ENCODE measurements around the gene MBLAC1. TPM values are rescaled to one million over a fixed set of nuclear protein-coding genes. Genes with fewer than 3 reads are reported as not detected.

MBLAC1 gene
- total and polyA plus RNA-seq, 9 of the 15 experiments (the other 6 are each of a cell fraction or from before 2014, with no cell fraction given), result 0.03 to 3.1 (median 0.52) TPM

DNA sequence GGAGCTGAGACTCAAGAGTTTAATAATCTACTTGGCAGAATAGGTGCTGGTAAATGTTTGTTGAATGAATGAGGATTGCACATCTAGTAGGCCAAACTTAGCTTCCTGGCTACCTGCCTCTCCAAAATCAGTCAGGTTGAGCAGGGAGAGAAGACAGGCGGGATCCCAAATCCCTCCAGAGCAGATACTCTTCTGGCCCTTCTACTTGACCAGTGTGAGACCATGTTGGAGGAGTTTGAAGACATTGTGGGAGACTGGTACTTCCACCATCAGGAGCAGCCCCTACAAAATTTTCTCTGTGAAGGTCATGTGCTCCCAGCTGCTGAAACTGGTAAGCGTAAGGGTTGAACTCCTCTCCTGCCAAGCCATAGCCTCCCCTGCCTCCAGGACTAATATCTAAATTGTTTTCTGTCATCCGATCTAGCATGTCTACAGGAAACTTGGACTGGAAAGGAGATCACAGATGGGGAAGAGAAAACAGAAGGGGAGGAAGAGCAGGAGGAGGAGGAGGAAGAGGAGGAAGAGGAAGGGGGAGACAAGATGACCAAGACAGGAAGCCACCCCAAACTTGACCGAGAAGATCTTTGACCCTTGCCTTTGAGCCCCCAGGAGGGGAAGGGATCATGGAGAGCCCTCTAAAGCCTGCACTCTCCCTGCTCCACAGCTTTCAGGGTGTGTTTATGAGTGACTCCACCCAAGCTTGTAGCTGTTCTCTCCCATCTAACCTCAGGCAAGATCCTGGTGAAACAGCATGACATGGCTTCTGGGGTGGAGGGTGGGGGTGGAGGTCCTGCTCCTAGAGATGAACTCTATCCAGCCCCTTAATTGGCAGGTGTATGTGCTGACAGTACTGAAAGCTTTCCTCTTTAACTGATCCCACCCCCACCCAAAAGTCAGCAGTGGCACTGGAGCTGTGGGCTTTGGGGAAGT, 2.2 kb upstream of the MBLAC1 start (continued):
- TF ChIP-seq RNF219 (CRISPR knock-in tag; IDR thresholded peaks at IDR 0.05) (no peak), POLR2AphosphoS5 (IDR thresholded peaks at IDR 0.05; ENCODE audit: control insufficient read depth, insufficient read depth, low read depth, low read length) (peak; percentile 8; the same call in 1 of the 2 replicates), SMARCB1 (IDR thresholded peaks at IDR 0.05; ENCODE audit: insufficient read length, low read depth) (no peak), ZNF75A (CRISPR knock-in tag; IDR thresholded peaks at IDR 0.05) (no peak), ZNF592 (IDR thresholded peaks at IDR 0.05) (peak; percentile 86), PTTG1 (tag; IDR thresholded peaks at IDR 0.05; ENCODE audit: low read depth) (no peak), ZNF785 (CRISPR knock-in tag; IDR thresholded peaks at IDR 0.05) (no peak), MEIS2 (IDR thresholded peaks at IDR 0.05; ENCODE audit: partially characterized antibody) (no peak), RBM34 (IDR thresholded peaks at IDR 0.05; ENCODE audit: borderline replicate concordance, insufficient read depth, low read length) (no peak)
- TF ChIP-seq, protein P1, sequence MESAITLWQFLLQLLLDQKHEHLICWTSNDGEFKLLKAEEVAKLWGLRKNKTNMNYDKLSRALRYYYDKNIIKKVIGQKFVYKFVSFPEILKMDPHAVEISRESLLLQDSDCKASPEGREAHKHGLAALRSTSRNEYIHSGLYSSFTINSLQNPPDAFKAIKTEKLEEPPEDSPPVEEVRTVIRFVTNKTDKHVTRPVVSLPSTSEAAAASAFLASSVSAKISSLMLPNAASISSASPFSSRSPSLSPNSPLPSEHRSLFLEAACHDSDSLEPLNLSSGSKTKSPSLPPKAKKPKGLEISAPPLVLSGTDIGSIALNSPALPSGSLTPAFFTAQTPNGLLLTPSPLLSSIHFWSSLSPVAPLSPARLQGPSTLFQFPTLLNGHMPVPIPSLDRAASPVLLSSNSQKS (CRISPR knock-in tag; IDR thresholded peaks at IDR 0.05), result no peak
- TF ChIP-seq, protein P2, sequence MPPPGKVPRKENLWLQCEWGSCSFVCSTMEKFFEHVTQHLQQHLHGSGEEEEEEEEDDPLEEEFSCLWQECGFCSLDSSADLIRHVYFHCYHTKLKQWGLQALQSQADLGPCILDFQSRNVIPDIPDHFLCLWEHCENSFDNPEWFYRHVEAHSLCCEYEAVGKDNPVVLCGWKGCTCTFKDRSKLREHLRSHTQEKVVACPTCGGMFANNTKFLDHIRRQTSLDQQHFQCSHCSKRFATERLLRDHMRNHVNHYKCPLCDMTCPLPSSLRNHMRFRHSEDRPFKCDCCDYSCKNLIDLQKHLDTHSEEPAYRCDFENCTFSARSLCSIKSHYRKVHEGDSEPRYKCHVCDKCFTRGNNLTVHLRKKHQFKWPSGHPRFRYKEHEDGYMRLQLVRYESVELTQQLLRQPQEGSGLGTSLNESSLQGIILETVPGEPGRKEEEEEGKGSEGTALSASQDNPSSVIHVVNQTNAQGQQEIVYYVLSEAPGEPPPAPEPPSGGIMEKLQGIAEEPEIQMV (tag; conservative IDR thresholded peaks at IDR 0.05; ENCODE audit: low read depth), result no peak
- TF ChIP-seq, protein P3, sequence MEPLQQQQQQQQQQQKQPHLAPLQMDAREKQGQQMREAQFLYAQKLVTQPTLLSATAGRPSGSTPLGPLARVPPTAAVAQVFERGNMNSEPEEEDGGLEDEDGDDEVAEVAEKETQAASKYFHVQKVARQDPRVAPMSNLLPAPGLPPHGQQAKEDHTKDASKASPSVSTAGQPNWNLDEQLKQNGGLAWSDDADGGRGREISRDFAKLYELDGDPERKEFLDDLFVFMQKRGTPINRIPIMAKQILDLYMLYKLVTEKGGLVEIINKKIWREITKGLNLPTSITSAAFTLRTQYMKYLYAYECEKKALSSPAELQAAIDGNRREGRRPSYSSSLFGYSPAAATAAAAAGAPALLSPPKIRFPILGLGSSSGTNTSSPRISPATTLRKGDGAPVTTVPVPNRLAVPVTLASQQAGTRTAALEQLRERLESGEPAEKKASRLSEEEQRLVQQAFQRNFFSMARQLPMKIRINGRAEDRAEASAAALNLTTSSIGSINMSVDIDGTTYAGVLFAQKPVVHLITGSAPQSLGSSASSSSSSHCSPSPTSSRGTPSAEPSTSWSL (CRISPR knock-in tag; IDR thresholded peaks at IDR 0.05; ENCODE audit: borderline replicate concordance), result no peak
- TF ChIP-seq, protein P4, sequence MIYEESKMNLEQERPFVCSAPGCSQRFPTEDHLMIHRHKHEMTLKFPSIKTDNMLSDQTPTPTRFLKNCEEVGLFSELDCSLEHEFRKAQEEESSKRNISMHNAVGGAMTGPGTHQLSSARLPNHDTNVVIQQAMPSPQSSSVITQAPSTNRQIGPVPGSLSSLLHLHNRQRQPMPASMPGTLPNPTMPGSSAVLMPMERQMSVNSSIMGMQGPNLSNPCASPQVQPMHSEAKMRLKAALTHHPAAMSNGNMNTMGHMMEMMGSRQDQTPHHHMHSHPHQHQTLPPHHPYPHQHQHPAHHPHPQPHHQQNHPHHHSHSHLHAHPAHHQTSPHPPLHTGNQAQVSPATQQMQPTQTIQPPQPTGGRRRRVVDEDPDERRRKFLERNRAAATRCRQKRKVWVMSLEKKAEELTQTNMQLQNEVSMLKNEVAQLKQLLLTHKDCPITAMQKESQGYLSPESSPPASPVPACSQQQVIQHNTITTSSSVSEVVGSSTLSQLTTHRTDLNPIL (CRISPR knock-in tag; IDR thresholded peaks at IDR 0.05), result no peak
